COLO668 (cell line): ENCODE measurements around the gene EIF5B.
"Not testable (repeated sequence)": the region's sequence is repeated elsewhere in the genome, so short reads cannot be mapped to it uniquely, and the experiment has no call there.

Experiments used
- DNase-seq: peaks from one replicate; lab custom pipeline; 2025; ENCODE audit not compliant: unreplicated experiment; lab: John Stamatoyannopoulos, UW

EIF5B gene

DNA sequence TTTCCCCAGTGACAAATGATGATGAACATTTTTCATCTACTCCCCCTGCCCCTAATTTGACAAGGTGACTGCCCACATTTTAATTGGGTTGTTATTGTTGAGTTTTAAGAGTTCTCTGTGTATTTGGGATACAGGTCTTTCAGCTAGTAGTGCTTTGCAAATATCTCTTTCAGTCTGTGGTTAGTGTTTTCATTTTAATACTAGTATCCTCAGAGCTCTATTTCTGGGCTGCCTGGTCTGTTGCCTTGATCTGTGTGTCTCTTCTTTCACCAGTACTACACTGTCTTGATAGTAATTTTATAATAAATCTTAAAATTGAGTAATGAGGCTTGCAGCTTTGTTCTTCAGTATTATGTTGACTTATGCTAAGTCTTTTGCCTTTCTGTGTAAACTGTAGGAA, 19.7 kb downstream of the EIF5B start:
- no peak for DNase-seq

DNA sequence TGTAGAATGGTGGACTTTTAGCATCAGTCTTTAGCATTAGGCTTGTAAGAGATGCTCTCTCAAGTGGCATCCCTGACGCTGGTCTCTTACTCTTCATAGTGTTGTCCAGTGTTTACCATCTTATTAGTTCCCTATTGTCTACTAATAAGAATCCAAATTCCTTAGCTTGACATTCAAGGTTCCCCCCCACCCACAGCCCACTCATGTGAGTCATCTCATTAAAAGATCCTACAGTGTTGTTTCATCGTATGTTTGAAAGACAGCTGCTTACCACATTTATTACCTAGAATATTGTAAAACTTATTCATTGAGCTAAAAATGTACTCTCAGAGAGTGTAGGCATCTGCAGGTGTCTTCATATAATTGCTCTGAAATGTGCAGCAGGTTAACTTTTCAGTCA, 28.5 kb downstream of the EIF5B start:
- no peak for DNase-seq

DNA sequence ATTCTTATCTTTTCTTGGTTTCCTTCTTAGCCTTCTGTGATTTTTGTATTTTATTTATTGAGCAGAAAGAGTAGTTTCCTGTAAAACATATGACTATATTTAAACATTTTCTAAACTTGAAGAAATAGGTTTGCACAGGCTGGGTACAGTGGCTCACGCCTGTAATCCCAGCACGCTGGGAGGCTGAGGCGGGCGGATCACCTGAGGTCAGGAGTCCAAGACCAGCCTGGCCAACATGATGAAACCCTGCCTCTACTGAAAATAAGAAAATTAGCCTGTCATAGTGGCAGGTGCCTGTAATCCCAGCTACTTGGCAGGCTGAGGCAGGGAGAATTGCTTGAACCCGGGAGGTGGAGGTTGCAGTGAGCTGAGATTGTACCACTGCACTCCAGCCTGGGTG, 31.7 kb downstream of the EIF5B start:
- not testable (repeated sequence) for DNase-seq

DNA sequence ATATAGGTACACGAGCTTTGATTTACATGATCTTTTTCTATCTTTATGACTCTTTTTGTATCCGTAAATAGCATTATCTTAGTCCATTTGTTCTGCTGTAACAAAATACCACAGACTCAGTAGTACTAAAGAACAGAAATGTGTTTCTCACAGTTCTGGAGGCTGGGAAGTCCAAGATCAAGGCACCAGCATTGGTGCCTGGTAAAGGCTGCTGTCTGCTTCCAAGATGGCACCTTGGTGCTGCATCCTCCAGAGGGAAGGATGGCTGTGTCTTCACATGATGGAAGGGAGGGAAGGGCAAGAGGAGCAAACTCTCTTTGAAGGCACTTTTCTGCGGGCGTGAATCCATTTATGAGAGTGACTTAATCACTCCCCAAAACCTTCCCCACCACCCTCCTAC, 36.0 kb downstream of the EIF5B start:
- no peak for DNase-seq

DNA sequence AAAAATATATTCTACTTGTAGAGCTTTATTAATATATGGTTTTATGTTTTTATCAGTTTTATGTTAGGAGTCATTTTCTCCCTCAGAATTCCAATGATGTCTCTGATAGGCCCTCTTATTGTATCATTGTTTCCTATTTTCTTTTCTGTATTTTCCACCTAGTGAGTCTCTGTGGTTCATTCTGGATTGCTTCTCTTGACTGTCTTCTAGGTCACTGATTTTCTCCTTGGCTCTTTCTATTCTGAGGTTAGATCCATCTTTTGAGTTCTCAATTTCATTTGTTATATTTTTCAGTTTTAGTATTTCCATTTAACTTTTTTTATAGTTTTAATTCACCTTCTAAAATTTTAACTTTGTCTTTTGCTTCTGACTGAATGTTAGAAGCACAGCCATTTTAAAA, 37.6 kb downstream of the EIF5B start:
- DNase-seq: no peak

DNA sequence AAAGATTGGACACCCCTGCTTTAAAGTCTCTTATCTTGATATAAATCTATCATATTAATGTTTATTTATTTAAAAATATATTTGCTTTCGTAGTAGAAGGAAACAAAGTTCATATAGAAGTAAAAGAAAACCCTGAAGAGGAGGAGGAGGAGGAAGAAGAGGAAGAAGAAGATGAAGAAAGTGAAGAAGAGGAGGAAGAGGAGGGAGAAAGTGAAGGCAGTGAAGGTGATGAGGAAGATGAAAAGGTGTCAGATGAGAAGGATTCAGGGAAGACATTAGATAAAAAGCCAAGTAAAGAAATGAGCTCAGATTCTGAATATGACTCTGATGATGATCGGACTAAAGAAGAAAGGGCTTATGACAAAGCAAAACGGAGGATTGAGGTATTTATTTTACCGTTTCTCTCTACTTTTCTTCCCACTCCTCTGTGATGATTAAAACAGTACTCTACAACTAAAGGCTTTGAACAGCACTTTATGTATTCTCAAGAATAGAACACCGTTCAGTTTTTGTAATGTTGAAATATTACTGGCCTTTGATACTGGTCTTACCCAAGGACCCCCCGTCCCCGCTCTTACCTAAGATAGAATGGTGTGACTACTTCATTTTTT, 39.2 kb downstream of the EIF5B start:
- DNase-seq: no peak

DNA sequence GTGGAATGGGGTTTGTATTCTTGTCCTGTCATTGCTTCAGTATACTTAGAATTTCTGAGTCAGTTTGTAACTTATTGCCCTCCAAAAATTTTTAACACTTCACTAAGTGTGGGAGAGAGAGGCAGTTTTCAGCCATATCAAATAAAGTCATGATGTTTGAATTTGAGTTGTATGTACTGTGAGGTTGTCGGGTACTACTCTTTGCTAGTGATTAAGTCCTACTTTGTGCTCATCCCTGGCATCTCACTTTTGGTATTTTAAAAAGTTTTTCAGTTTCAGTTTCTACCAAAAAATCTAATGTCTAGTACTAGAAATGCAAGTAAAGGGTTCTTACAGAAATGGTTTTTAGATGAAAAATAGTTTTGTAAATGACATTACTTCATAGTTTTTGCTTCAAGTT, 40.7 kb downstream of the EIF5B start:
- DNase-seq: no peak

DNA sequence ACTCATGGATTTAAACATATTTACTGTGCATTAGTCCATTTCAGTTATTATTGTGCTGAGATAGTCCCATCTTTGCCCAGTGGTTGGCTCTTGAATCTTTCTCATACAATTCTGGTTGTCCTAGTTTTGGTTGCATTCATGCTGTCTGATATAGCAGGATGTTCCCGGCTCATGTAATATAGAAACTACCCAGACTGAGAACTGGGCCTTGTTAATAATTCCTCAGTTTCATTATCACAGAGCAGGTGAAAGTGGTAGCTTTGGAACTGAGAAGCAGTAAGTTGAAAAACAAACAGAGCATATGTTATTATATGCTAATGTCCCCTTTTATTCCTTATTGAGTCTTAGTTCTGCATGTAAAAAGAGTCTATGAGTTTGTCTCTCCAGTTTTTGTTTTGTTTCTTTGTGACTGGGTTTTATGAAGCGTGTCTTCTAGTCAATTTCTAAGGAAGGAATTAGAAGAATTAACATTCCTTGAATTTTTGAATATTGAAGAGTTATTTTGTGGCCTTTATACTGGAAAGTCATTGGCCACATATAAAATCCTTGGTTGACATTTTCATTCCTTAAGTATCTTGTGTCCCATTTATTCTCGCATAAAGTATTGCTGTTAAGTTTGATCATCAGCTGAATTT, 43.3 kb downstream of the EIF5B start:
- DNase-seq: no peak

DNA sequence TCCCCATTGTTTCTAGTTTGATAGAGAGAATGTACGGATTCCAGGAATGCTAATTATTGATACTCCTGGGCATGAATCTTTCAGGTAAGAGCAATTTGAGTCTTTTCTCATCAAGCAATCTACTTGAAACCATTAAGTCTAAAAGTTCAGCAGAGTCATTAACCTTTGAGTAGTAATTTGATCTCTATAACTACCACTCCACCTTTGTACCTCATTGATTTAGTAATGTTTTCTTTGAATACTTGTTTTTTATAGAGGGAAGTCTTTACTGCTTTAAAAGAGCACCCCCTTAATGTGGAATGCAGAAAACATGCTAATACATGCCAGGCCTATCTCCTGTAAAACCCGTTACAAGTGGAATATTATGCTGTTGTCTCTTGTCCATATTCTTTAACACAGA, 45.0 kb downstream of the EIF5B start:
- DNase-seq: no peak

DNA sequence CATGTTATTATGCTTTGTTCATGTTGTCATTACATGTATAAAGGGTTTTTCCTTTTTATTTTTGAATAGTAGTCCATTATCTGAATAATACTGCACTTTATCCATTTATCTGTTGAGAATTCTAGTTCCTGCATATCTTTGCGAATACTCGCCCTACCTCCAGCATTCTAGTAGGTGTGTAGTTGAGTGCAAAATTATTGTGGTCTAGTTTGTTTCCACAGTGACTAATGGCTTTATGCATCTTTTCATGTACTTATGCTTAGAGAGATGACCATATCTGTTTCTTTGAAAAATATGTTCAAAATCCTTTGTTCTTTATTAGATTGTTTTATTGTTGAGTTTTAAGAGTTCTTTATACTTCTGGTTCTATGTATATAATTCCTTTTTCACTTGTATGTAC, 48.8 kb downstream of the EIF5B start:
- no peak for DNase-seq

DNA sequence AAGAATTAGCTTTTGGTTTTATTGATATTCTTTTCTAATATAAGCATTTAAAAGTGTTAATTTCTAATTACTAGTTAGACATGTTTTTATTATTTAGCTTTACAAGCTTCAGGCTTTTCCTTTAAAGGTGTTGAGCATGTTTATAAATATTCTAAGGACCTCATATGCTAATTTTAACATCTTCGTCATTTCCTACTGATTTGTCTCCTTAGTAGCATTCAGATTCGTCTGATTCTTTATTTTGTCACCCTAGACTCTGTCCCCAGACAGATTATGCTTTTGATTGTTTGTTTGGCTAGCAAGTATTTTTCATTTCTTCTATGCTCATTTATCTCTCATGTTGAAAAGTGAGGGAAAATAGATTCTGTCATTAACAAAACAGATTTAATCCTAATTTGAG, 51.7 kb downstream of the EIF5B start:
- DNase-seq: no peak

DNA sequence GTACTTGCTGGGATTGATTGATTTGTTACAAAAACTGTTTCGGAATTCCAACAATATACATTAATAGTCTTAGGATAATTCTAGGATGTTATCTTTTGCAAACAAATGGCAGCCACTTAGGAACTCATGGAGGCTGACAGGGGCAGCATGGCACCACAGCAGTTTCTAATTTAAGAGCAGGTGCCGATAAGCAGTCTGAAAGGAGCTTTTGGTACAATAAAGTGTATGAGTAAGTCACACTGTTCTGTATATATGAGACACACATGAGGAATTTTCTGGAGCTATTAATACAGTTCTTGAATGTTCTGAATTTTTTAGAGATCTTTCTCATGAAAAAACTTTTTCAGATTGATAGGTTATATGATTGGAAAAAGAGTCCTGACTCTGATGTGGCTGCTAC, 52.2 kb downstream of the EIF5B start:
- no peak for DNase-seq

DNA sequence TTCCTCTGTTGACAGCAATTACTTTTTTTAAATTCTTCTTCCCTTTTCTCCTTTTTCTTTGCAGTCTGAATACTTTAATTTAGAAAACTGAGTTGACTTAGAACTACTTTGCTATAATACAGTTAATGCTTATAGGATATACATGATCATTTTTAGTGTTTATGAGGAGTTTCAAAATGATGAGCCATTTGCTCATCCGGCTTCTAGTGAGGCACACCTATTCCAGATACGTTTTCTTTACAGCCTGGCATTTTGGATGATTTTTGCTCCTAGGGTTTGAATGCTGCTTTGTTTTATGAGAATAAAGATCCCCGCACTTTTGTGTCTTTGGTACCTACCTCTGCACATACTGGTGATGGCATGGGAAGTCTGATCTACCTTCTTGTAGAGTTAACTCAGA, 52.8 kb downstream of the EIF5B start:
- no peak for DNase-seq

DNA sequence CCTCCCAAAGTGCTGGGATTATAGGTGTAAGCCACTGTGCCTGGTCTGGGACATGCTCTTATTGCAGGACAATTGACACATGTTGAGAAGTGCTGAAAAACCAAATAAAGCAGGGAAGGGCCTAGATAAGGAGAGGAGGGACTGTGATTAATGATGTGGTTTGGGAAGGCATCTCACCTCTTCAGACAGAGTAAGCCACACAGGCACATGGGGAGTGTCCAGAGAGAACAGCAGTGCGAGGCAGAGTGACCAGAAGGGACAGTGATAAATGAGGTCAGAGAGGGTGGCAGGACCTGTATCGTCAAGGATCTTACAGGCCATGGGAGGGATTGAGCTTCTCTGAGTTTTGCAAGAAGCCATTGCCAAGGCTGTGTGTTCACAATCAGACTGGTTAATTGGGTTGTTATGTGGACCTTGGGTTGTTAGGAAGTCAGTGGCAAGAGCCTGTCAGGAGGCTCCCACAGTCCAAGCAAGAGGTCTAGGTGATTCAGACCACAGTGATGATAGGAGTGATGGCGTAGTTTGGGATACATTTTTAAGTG, 58.5 kb downstream of the EIF5B start:
- no peak for DNase-seq

DNA sequence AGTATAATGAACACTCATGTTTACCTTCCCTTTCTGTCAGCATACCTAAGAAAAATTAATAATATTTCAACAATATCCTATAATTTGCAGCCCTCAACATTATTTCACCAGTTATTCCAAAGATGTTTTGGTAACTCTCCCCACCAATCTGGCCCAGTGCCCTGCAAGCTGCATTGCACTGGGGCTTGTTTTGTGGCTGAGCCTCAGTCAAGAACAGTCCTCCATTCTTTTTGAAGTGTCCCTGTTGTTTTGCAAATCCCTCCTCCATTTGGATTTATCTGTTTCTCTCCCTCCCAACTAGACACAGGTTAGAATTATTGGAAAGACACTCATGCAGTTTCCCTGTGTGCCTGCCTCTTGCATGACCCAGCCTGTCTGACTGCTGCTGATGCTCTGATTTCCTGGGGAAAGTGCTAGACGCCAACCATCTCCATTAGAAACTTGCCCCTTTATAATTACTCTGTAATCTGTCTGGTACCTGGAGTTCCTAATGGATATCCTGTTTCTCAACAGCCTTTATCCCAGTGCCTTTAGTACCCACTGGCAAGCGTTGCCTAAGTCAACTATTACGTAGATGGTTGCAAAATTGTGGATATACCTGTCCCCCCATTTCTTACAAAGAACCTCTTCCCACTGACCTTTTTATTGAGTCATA, 60.2 kb downstream of the EIF5B start:
- DNase-seq: no peak

DNA sequence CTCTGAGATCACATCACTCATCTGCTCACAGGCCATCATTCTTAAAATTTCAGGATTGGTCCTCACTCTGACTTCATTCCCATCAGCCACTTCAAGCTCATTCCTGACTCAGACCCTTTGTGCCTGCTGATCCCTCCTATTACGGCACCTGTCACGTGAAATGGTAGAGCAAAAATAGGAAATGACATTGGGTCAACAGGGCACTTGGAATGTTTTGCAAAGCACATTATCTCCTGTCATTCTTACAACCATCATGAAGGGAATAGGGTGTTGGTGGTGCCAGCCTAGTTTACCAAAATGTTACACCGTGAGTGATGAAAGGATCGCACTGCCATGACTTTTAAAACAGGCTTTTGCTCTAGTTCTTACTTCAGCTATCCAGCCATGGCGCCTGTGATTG, 61.1 kb downstream of the EIF5B start:
- DNase-seq: no peak

DNA sequence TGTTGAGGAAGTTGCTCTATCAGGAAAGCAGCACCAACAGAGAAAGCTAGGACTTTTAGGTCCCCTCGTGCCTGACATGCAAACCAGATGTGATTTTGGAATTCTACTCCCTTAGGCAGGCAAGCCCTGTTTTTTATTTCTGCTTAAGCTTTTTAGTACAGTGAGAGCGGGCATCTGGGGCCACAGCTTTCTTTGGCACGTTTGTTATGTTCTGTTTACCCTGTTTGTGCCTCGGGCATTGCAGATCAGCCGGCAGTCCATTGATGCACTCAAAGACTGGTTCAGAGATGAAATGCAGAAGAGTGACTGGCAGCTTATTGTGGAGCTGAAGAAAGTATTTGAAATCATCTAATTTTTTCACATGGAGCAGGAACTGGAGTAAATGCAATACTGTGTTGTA, 61.9 kb downstream of the EIF5B start:
- no peak for DNase-seq

DNA sequence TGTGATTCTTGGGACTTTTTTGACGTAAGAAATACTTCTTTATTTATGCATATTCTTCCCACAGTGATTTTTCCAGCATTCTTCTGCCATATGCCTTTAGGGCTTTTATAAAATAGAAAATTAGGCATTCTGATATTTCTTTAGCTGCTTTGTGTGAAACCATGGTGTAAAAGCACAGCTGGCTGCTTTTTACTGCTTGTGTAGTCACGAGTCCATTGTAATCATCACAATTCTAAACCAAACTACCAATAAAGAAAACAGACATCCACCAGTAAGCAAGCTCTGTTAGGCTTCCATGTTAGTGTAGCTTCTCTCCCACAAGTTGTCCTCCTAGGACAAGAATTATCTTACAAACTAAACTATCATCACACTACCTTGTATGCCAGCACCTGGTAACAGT, 62.6 kb downstream of the EIF5B start:
- no peak for DNase-seq

DNA sequence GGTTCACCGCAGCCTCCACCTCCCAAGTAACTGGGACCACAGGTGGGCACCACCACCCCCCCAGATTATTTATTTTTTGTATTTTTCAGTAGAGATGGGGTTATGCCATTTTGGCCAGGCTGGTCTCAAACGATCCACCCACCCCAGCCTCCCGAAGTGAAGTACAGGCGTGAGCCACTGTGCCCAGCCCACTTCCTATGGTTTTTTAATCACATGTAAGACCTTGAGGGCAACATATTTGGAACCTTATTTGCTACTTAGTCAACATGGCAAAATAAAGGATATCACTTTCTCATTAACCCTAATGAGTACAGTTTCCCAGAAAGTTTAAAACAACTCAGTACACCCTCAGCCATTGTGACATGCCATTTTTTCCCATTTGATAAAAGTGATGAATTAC, 64.7 kb downstream of the EIF5B start:
- DNase-seq: no peak

DNA sequence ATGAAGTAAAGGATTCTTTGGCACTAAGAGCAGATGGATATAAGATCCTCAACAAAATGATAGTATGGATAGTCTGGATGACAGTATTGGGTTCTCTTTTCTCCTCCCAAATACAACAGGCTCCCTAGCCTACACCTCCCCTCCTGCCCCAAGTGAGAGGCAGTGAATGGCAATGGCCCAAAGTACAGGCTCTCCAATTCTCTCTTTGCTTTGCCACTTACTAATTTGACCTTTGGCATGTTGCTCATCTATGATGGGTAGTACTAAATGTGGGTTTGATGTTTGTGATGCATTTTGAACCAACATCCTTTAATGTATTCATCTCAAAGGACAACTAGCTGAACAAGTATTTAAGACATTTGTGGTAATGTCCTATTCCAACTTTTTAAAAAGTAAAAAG, 65.9 kb downstream of the EIF5B start:
- no peak for DNase-seq

DNA sequence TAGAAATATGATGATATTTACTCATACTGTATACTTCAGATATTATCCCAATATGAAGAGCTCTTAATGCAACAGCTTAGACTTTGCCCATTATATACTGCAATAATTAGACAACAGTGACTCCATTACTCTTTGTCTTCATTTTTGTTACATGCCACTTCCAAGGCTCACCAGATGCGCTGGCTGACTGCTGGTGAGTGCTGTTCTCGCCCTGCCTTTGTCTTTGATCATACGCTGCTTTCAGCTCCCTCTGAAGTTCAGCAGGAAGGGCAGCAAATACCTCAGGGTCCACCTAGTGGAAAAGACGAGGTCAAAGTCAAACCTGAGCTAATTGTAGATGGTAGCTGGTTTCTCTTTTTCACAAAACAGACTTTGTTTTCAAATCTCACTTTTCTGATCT, 66.3 kb downstream of the EIF5B start:
- DNase-seq: no peak

DNA sequence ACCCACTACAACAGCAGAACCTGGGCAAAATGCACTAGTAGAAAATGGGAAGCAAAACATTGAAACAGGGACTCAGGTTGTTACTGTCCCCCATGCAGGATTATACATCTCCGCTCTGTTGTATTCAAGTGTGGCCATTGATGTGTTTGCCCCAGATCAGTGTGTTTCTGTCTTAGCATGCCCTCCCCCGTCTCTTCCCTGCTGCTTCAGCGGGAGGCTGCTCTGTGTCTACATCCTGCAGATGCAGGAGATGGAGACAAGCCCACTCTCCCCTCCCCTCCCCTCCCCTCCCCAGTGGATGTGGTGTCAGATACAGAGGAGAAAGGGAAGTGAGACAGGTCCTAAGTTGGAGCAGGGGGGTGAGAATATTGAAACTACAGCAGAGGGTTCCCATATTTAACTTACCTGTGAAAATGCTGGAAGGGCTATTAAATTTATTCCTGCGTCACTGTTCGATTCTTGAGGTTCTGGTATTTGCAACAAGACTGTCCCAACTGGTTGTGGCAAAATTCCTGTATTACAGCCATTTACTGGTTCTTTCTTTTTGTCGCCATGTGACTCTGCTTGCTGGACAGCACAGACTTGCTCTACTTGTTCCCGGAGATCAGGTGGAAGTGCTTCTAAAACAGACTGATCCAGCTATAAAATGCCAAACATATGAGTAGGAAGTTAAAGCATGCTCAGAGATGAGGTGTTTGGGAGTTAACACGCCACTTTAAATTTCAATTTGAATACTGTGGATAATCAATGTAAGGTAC, 67.0 kb downstream of the EIF5B start:
- no peak for DNase-seq
